ENCODE data around the gene CALR. TPM values are rescaled to one million over a fixed set of nuclear protein-coding genes. Genes with fewer than 3 reads are reported as not detected.
"Not testable (repeated sequence)": the region's sequence is repeated elsewhere in the genome, so short reads cannot be mapped to it uniquely, and the experiment has no call there.

The CALR gene
- total RNA-seq, 2 experiments from 2014 or later, result 875 to 886 TPM

GRCh38 chr19:12969292-12969988, 31.0 kb downstream of the CALR start, which contains the start of gene DAND5:
TSS of gene DAND5 (plus strand) at chr19:12969576. CDS start at chr19:12969661, 85 bp downstream.
- no peaks in the 10 kb centered on the region for H3K9me3 Mint-ChIP-seq (ENCODE audit: insufficient read depth)
- ChIA-PET POLR2A (no interaction called here), CTCF (interaction anchor here (1.2 to 7.2 kb wide), 3 partner anchors 8 to 125 kb away, joined by 3 to 121 read pairs (median 3); partner anchors contain the start of gene KLF1)
- no peak for DNase-seq
- H3K4me1 Mint-ChIP-seq (ENCODE audit: low read depth), result peaks cover 7% of the 10 kb centered on the region
- no peak within 1 kb of the TSS for H3K27ac Mint-ChIP-seq
- peaks cover 3% of the 10 kb centered on the region for H3K27me3 Mint-ChIP-seq (ENCODE audit: low read depth)
- no peak within 1 kb of the TSS for H3K4me3 Mint-ChIP-seq
- ATAC-seq, result no peak
- H3K36me3 Mint-ChIP-seq (ENCODE audit: low read depth), result no peaks in the 10 kb centered on the region

- POLR2A ChIA-PET, result no interaction called here
- peaks cover 3% of the 10 kb centered on the region for H3K4me1 Mint-ChIP-seq (ENCODE audit: low read depth)
- ATAC-seq (no peak), DNase-seq (no peak)
- CTCF ChIA-PET, result interaction anchor here (1.2 kb wide), 1 partner anchor 124 kb away, joined by 3 read pairs; no protein-coding TSS in a partner anchor
- no peaks in the 10 kb centered on the region for H3K36me3 Mint-ChIP-seq (ENCODE audit: low read depth)
- no peaks in the 10 kb centered on the region for H3K9me3 Mint-ChIP-seq (ENCODE audit: insufficient read depth)
- no peak overlapping the region for H3K27ac Mint-ChIP-seq
- peaks cover 3% of the 10 kb centered on the region for H3K27me3 Mint-ChIP-seq (ENCODE audit: low read depth)
- no peak overlapping the region for H3K4me3 Mint-ChIP-seq
Measured at GRCh38 chr19:12970070-12970820, 31.8 kb downstream of the CALR start.

GRCh38 chr19:12973236-12973635, 34.8 kb downstream of the CALR start:
- Mint-ChIP-seq H3K27me3 (ENCODE audit: low read depth) (peaks cover 8% of the 10 kb centered on the region), H3K4me1 (ENCODE audit: low read depth) (no peaks in the 10 kb centered on the region), H3K9me3 (ENCODE audit: insufficient read depth) (no peaks in the 10 kb centered on the region), H3K27ac (no peak overlapping the region), H3K36me3 (ENCODE audit: low read depth) (no peaks in the 10 kb centered on the region), H3K4me3 (no peak overlapping the region)
- ChIA-PET POLR2A (no interaction called here), CTCF (interaction anchor here (2.2 to 8.5 kb wide), 2 partner anchors 8 to 120 kb away, joined by 16 to 131 read pairs; no protein-coding TSS in a partner anchor)
- ATAC-seq (no peak), DNase-seq (no peak)

GRCh38 chr19:12974301-12975220, 36.2 kb downstream of the CALR start:
- H3K4me3 Mint-ChIP-seq, result no peak overlapping the region
- no peak overlapping the region for H3K27ac Mint-ChIP-seq
- ChIA-PET POLR2A (no interaction called here), CTCF (interaction anchor here (0.7 to 8.5 kb wide), 4 partner anchors 9 to 119 kb away, joined by 3 to 131 read pairs (median 49); no protein-coding TSS in a partner anchor)
- H3K4me1 Mint-ChIP-seq (ENCODE audit: low read depth), result no peaks in the 10 kb centered on the region
- H3K27me3 Mint-ChIP-seq (ENCODE audit: low read depth), result peaks cover 8% of the 10 kb centered on the region
- ATAC-seq, result no peak
- no peaks in the 10 kb centered on the region for H3K36me3 Mint-ChIP-seq (ENCODE audit: low read depth)
- no peaks in the 10 kb centered on the region for H3K9me3 Mint-ChIP-seq (ENCODE audit: insufficient read depth)
- no peak for DNase-seq

- H3K36me3 Mint-ChIP-seq (ENCODE audit: low read depth), result no peaks in the 10 kb centered on the region
- no peak for DNase-seq
- ChIA-PET CTCF (interaction anchor here (2.2 to 8.5 kb wide), 4 partner anchors 10 to 130 kb away, joined by 16 to 131 read pairs (median 54); no protein-coding TSS in a partner anchor), POLR2A (interaction anchor here (1.5 kb wide), 1 partner anchor 120 kb away, joined by 3 read pairs; no protein-coding TSS in a partner anchor)
- H3K9me3 Mint-ChIP-seq (ENCODE audit: insufficient read depth), result no peaks in the 10 kb centered on the region
- H3K4me1 Mint-ChIP-seq (ENCODE audit: low read depth), result no peaks in the 10 kb centered on the region
- no peak overlapping the region for H3K4me3 Mint-ChIP-seq
- H3K27ac Mint-ChIP-seq, result no peak overlapping the region
- H3K27me3 Mint-ChIP-seq (ENCODE audit: low read depth), result peaks cover 8% of the 10 kb centered on the region
- ATAC-seq, result no peak
Measured at GRCh38 chr19:12975221-12975741, 36.9 kb downstream of the CALR start.

- H3K4me1 Mint-ChIP-seq (ENCODE audit: low read depth); H3K27me3 Mint-ChIP-seq (ENCODE audit: low read depth); H3K36me3 Mint-ChIP-seq (ENCODE audit: low read depth); H3K4me3 Mint-ChIP-seq; ATAC-seq; H3K9me3 Mint-ChIP-seq (ENCODE audit: insufficient read depth); H3K27ac Mint-ChIP-seq; DNase-seq: not testable (repeated sequence)
- CTCF ChIA-PET, result interaction anchor here (0.8 to 8.5 kb wide), 10 partner anchors 9 to 129 kb away, joined by 4 to 131 read pairs (median 24); no protein-coding TSS in a partner anchor
- POLR2A ChIA-PET, result interaction anchor here (1.5 kb wide), 1 partner anchor 119 kb away, joined by 3 read pairs; no protein-coding TSS in a partner anchor
Measured at GRCh38 chr19:12976109-12976508, 37.7 kb downstream of the CALR start.

- Mint-ChIP-seq H3K4me3 (no peak overlapping the region), H3K27ac (no peak overlapping the region), H3K36me3 (ENCODE audit: low read depth) (no peaks in the 10 kb centered on the region), H3K9me3 (ENCODE audit: insufficient read depth) (no peaks in the 10 kb centered on the region), H3K4me1 (ENCODE audit: low read depth) (no peaks in the 10 kb centered on the region), H3K27me3 (ENCODE audit: low read depth) (peaks cover 5% of the 10 kb centered on the region)
- ChIA-PET POLR2A (interaction anchor here (0.7 kb wide), 1 partner anchor 25 kb away, joined by 3 read pairs; no protein-coding TSS in a partner anchor), CTCF (interaction anchor here (0.6 to 8.5 kb wide), 6 partner anchors 13 to 125 kb away, joined by 3 to 131 read pairs (median 39); no protein-coding TSS in a partner anchor)
- no peak for DNase-seq
- no peak for ATAC-seq
Measured at GRCh38 chr19:12979974-12980373, 41.6 kb downstream of the CALR start.

GRCh38 chr19:12982648-12983047, 44.2 kb downstream of the CALR start:
- no peak overlapping the region for H3K27ac Mint-ChIP-seq
- no peaks in the 10 kb centered on the region for H3K4me1 Mint-ChIP-seq (ENCODE audit: low read depth)
- no peak overlapping the region for H3K4me3 Mint-ChIP-seq
- H3K36me3 Mint-ChIP-seq (ENCODE audit: low read depth), result no peaks in the 10 kb centered on the region
- DNase-seq (no peak), ATAC-seq (no peak)
- POLR2A ChIA-PET, result no interaction called here
- H3K9me3 Mint-ChIP-seq (ENCODE audit: insufficient read depth), result no peaks in the 10 kb centered on the region
- CTCF ChIA-PET, result interaction anchor here (0.7 to 2.0 kb wide), 4 partner anchors 31 to 107 kb away, joined by 3 to 11 read pairs (median 3); no protein-coding TSS in a partner anchor
- peaks cover 2% of the 10 kb centered on the region for H3K27me3 Mint-ChIP-seq (ENCODE audit: low read depth)

- CTCF ChIA-PET, result interaction anchor here (0.7 to 2.0 kb wide), 3 partner anchors 30 to 78 kb away, joined by 3 to 11 read pairs (median 3); no protein-coding TSS in a partner anchor
- DNase-seq (no peak), ATAC-seq (no peak)
- Mint-ChIP-seq H3K36me3 (ENCODE audit: low read depth) (no peaks in the 10 kb centered on the region), H3K4me3 (no peak overlapping the region), H3K4me1 (ENCODE audit: low read depth) (no peaks in the 10 kb centered on the region), H3K27ac (no peak overlapping the region), H3K27me3 (ENCODE audit: low read depth) (peaks cover 2% of the 10 kb centered on the region), H3K9me3 (ENCODE audit: insufficient read depth) (no peaks in the 10 kb centered on the region)
- POLR2A ChIA-PET, result no interaction called here
Measured at GRCh38 chr19:12983091-12983490, 44.7 kb downstream of the CALR start.

- Mint-ChIP-seq H3K27me3 (ENCODE audit: low read depth) (peaks cover 2% of the 10 kb centered on the region), H3K36me3 (ENCODE audit: low read depth) (no peaks in the 10 kb centered on the region), H3K9me3 (ENCODE audit: insufficient read depth) (no peaks in the 10 kb centered on the region), H3K4me3 (no peak overlapping the region), H3K27ac (no peak overlapping the region), H3K4me1 (ENCODE audit: low read depth) (no peaks in the 10 kb centered on the region)
- DNase-seq (peak; percentile 82), ATAC-seq (peak; percentile 78)
- CTCF ChIA-PET, result interaction anchor here (1.3 to 2.0 kb wide), 2 partner anchors 30 to 78 kb away, joined by 3 to 11 read pairs; no protein-coding TSS in a partner anchor
- POLR2A ChIA-PET, result interaction anchor here (0.6 kb wide), 1 partner anchor 136 kb away, joined by 3 read pairs; no protein-coding TSS in a partner anchor
Measured at GRCh38 chr19:12983542-12984142, 45.2 kb downstream of the CALR start.
